Lower lobe of right lung (tissue), 2 donors: Measurements from ENCODE around the gene LRRC8C. TPM values are rescaled to one million over a fixed set of nuclear protein-coding genes. Genes with fewer than 3 reads are reported as not detected.

Experiments used
- ATAC-seq, 2 donors: fragments of 200-7000 bp; cut with Tn5 transposase; one replicate each; pipeline ENCODE4 v1.9.1; 2020 to 2022; ENCODE audit warnings: mild to moderate bottlenecking in 2 of 2, moderate library complexity in 2 of 2
- DNase-seq: peaks from one replicate; pipeline ENCODE4 v3.0.0-alpha.2; 2020
- H3K27ac ChIP-seq: fragments of 200-600 bp; one replicate; pipeline ENCODE4 v1.8.0; 2022
- H3K27me3 ChIP-seq: fragments of 200-600 bp; one replicate; pipeline ENCODE4 v1.8.0; 2022; ENCODE audit warnings: low read depth
- H3K36me3 ChIP-seq: fragments of 200-600 bp; one replicate; pipeline ENCODE4 v1.8.0; 2022; ENCODE audit warnings: mild to moderate bottlenecking
- H3K4me1 ChIP-seq: fragments of 200-600 bp; one replicate; pipeline ENCODE4 v1.8.0; 2022
- H3K4me3 ChIP-seq: fragments of 200-600 bp; one replicate; pipeline ENCODE4 v1.8.0; 2022; ENCODE audit warnings: mild to moderate bottlenecking
- H3K9me3 ChIP-seq: fragments of 200-600 bp; one replicate; pipeline ENCODE4 v1.8.0; 2022
- CTCF ChIP-seq: fragments of 200-600 bp; IDR thresholded peaks from one replicate; pipeline ENCODE4 v1.8.0; 2022; ENCODE audit warnings: antibody characterized with exemption, mild to moderate bottlenecking
- intact Hi-C: fragments of 100-400 bp; cut with DNase I; formaldehyde crosslinking; loops from one replicate; pipeline ENCODE4 v1.11.0; 2022
- total RNA-seq: library from RNA; stranded (reverse); fragmentation: NEBNext Ultra II Directional; extraction: Animal tissue kit (Norgen Biotek cat#: 25700); gene quantifications from one replicate; pipeline ENCODE4 v1.2.1, GENCODE V29; 2021
- donor health status: DM: no; HTN: yes; CAD: no; lungs with severe emphysema.

LRRC8C gene
- total RNA-seq, 1 donor from 2014 or later: 13.0 TPM

DNA sequence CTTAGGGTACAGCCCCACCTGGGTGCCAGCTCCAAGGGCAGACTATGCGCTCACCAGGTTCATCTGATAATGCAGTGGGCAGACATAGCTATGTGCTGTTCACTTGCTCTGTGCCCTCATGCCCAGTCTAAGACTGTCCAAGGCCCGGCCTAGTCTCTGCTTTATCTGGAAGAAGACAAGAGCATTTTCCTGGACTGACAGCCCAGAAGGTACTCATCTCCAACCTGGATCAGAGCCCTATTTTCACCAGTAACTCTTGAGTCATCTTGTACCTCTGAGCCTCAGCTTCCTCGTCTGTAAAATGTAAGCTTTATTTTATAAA lies 28.5 kb upstream of the LRRC8C start:
- intact Hi-C loops: no loop called here
- H3K9me3 ChIP-seq: no peaks in the 10 kb centered on the region
- H3K4me1 ChIP-seq: peaks cover 13% of the 10 kb centered on the region
- H3K36me3 ChIP-seq: no peaks in the 10 kb centered on the region
- DNase-seq (no peak), ATAC-seq (peak in 1 of 2 donors; percentile 10)
- H3K4me3 ChIP-seq: no peak overlapping the region
- TF ChIP-seq CTCF: no peak
- H3K27me3 ChIP-seq: no peaks in the 10 kb centered on the region
- H3K27ac ChIP-seq: no peak overlapping the region

GRCh38 chr1:89605692-89606091 lies 27.2 kb upstream of the LRRC8C start:
- ATAC-seq: no peak
- Histone ChIP-seq H3K4me3 (no peak overlapping the region), H3K4me1 (peaks cover 16% of the 10 kb centered on the region), H3K9me3 (no peaks in the 10 kb centered on the region), H3K27ac (no peak overlapping the region), H3K27me3 (no peaks in the 10 kb centered on the region), H3K36me3 (no peaks in the 10 kb centered on the region)
- DNase-seq: no peak
- TF ChIP-seq CTCF: no peak
- intact Hi-C loops: no loop called here

GRCh38 chr1:89606227-89606980 lies 26.5 kb upstream of the LRRC8C start:
- TF ChIP-seq CTCF: no peak
- H3K27me3 ChIP-seq: no peaks in the 10 kb centered on the region
- ATAC-seq (no peak), DNase-seq (no peak)
- no peak overlapping the region for H3K27ac ChIP-seq
- no peaks in the 10 kb centered on the region for H3K9me3 ChIP-seq
- no peaks in the 10 kb centered on the region for H3K36me3 ChIP-seq
- H3K4me1 ChIP-seq: peaks cover 16% of the 10 kb centered on the region
- intact Hi-C loops: no loop called here
- no peak overlapping the region for H3K4me3 ChIP-seq

GRCh38 chr1:89607156-89607555 lies 25.8 kb upstream of the LRRC8C start:
- Histone ChIP-seq H3K27me3 (no peaks in the 10 kb centered on the region), H3K36me3 (no peaks in the 10 kb centered on the region), H3K4me3 (no peak overlapping the region), H3K9me3 (no peaks in the 10 kb centered on the region), H3K27ac (no peak overlapping the region), H3K4me1 (peaks cover 16% of the 10 kb centered on the region)
- ATAC-seq (no peak), DNase-seq (no peak)
- intact Hi-C loops: no loop called here
- no peak for TF ChIP-seq CTCF

DNA sequence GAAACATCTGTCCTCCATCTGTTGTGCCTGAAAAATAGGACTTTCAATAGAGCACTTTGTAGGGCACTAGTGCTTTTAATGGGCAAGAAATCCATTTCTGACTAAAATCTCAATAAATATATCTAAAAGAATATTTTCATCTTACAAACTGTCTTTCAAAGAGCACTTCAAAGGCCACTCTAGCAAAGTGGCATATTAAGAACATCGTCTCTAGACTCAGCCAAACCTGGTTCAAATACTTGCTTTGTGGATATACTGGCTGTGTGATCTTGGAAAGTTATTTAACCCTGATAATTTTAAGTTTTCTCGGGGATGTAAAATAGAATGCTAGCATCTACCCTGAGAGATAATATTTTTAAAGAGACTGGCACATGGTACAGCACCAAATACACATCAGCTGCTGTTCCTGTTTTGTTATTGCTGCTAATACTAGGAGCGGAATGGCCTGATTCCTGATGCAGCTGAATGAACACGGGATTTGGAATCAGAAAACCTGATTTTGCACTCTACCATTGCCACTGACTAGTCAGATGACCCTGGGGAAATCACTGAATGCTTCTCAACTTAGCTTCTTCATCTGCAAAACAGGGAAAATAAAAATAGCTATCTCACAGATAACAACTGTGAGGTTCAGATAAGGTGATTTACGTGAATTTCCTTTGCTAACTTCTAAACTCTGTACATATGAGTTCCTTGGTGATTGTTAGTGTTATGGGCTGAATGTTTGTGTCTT lies 25.2 kb upstream of the LRRC8C start:
- TF ChIP-seq CTCF: no peak
- Histone ChIP-seq H3K4me1 (peaks cover 16% of the 10 kb centered on the region), H3K4me3 (no peak overlapping the region), H3K27ac (peak overlapping the region; percentile 33), H3K36me3 (no peaks in the 10 kb centered on the region), H3K9me3 (no peaks in the 10 kb centered on the region), H3K27me3 (no peaks in the 10 kb centered on the region)
- no peak for DNase-seq
- ATAC-seq: no peak
- intact Hi-C loops: no loop called here
